Measurements from ENCODE around the gene MPHOSPH6.

DNA sequence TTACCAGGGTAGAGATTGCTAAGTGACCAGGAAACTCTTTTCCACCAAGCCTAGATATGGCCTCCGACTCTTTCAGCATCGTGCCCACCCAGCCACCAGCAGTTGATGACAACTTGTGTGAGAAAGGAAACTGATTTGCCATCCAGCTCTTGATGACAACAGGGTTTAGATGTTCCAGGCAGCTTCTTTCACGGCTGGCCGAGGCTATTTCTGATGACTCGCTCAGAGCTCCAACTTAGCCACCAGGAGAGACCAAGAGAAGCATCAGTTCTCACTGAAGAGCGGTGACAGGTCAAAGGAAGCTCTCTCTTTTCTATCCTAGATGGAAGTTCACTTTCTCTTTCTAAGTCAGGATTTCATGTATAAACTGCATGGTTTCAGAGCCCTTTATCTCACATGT, 61.2 kb downstream of the MPHOSPH6 start:
- TF ChIP-seq, protein P1, sequence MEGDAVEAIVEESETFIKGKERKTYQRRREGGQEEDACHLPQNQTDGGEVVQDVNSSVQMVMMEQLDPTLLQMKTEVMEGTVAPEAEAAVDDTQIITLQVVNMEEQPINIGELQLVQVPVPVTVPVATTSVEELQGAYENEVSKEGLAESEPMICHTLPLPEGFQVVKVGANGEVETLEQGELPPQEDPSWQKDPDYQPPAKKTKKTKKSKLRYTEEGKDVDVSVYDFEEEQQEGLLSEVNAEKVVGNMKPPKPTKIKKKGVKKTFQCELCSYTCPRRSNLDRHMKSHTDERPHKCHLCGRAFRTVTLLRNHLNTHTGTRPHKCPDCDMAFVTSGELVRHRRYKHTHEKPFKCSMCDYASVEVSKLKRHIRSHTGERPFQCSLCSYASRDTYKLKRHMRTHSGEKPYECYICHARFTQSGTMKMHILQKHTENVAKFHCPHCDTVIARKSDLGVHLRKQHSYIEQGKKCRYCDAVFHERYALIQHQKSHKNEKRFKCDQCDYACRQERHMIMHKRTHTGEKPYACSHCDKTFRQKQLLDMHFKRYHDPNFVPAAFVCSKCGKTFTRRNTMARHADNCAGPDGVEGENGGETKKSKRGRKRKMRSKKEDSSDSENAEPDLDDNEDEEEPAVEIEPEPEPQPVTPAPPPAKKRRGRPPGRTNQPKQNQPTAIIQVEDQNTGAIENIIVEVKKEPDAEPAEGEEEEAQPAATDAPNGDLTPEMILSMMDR (IDR thresholded peaks at IDR 0.05) = no peak
- TF ChIP-seq POLR2A (IDR thresholded peaks at IDR 0.05) (no peak), POLR2AphosphoS5 (IDR thresholded peaks at IDR 0.05) (no peak)
